NCI-H82 treated with DMSO at 0.1 percent for 48 hours (cell line): ENCODE data around the gene DPH7.
"Not testable (repeated sequence)": the region's sequence is repeated elsewhere in the genome, so short reads cannot be mapped to it uniquely, and the experiment has no call there.

Experiments
- DNase-seq: peaks from one replicate; lab custom pipeline; 2025; ENCODE audit not compliant: unreplicated experiment; lab: John Stamatoyannopoulos, UW

The DPH7 gene

GRCh38 chr9:137521405-137521985 is 57.2 kb downstream of the DPH7 start:
- no peak for DNase-seq

DNA sequence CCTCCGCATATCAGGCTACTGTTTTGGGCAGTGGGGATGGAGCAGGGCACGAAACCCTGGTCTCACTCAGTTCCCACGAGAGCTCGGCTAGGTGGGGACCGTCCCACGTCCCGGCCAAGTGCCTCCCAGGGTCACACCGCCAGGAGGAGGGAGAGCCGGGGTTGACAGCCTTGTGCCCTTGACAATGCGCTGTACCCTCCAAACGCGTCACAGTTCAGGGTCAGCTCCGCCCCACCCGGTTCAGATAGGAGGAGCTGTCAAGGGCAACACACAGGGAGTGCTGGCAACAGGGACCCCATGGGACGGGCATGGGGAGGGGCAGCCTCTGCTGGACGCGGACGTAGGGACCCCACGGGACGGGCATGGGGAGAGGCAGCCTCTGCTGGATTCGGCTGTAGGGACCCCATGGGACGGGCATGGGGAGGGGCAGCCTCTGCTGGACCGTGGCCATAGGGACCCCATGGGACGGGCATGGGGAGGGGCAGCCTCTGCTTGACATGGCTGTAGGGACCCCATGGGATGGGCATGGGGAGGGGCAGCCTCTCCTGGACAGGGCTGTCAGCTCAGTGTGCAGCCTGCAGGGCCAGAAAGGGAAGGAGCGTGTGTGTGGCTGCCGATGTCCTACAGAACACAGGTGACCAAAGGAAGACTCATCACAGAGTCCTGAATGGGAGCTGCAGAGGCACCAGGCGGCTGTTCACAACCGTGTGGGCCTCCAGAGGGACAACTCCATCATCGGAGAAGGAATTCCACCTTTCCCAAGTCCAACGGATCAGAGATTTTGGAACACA is 57.9 kb downstream of the DPH7 start:
- DNase-seq = no peak

GRCh38 chr9:137519553-137519952 is 59.2 kb downstream of the DPH7 start:
- DNase-seq = no peak

DNA sequence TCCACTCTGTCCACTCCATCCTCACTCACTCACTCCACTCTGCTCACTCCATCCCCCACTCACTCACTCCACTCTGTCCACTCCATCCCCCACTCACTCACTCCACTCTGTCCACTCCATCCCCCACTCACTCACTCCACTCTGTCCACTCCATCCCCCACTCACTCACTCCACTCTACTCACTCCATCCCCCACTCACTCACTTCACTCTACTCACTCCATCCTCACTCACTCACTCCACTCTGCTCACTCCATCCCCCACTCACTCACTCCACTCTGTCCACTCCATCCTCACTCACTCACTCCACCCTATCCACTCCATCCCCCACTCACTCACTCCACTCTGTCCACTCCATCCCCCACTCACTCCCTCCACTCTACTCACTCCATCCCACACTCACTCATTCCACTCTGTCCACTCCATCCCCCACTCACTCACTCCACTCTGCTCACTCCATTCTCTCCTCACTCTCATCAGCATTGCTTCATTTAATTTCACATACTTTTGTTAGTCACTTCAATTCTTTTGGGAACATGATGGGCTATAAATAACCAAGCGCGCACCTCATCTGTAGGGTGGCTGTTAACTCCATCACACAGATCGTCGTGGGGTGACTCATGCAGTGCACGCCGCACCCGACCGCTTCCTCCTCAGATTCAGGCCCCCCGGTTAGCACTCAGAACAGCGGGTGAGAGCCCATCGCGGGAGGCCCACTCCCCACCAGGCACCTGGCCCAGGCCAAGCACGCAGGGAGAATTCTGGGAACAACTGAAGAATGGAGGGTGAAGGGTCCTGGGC is 59.9 kb downstream of the DPH7 start:
- DNase-seq = not testable (repeated sequence)

DNA sequence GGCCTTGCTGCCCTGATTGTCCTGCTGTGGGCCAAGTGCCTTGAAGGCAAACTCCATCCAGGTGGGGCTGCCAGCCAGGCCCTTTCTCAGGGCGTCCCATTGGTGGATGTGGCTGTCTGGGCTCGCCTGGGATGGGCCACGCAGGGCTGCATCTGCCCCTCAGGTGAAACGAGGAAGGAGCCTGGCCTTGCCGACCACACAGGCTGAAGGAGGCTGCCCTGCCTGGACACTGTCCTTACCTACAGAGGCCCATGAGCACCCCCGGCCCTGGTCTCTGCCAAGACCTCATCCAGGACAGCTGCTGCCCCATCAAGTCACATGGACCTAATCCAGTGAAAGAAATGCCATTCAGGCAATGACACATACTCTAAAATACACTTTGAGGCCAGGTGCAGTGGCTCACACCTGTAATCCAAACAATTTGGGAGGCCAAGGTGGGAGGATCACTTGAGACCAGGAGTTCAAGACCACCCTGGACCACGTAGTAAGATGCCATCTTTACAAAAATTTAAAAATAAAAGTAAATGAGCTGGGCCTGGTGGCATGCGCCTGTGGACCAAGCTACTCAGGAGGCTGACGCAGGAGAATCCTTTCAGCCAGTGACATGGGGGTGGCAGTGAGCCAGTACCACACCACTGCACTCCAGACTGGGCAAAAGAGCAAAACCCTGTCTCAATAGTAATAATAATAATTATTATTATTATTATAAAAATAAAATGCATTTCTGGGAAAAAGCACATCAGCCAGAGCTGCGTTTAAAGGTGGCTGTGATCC is 62.4 kb downstream of the DPH7 start:
- no peak for DNase-seq

- no peak for DNase-seq
Measured at GRCh38 chr9:137515338-137515724, 63.4 kb downstream of the DPH7 start.

DNA sequence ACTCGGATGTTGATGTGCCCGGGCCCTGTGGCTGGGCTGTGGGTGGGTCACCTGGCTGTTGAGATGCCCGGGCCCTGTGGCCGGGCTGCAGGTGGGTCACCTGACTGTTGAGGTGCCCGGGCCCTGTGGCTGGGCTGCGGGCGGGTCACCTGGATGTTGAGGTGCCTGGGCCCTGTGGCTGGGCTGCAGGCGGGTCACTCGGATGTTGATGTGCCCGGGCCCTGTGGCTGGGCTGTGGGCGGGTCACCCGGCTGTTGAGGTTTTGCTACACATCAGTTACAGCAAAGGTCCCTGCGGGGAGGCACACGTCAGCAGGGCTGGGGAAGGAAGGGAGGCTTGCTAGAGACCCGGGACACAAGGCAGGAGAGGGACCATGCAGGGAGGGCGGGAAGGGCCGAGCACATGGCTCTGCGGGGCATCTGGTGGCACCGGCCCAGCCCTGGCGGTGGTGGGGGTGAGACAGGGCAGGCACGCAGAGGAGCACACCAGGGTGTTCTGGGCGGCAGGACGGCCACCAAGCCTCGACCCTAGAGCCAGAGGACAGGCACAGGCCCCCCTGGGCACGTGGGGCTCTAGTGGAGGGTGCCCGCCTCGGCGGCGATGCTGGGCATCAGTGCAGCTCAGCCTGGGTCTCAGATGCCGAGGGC is 63.9 kb downstream of the DPH7 start:
- DNase-seq = no peak

GRCh38 chr9:137513801-137514570 is 64.7 kb downstream of the DPH7 start:
- not testable (repeated sequence) for DNase-seq

DNA sequence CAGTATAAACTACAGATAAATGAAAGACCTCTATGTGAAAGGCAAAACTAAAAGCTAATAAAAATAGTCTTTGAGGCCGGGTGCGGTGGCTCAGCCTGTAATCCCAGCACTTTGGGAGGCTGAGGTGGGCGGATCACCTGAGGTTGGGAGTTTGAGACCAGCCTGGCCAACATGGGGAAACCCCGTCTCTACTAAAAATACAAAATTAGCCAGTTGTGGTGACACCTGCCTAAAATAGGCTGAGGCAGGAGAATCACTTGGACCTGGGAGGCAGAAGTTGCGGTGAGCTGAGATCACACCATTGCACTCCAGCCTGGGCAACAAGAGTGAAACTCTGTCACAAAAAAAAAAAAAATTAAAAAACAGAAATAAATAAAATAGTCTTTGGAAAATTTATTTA is 65.6 kb downstream of the DPH7 start:
- not testable (repeated sequence) for DNase-seq

DNA sequence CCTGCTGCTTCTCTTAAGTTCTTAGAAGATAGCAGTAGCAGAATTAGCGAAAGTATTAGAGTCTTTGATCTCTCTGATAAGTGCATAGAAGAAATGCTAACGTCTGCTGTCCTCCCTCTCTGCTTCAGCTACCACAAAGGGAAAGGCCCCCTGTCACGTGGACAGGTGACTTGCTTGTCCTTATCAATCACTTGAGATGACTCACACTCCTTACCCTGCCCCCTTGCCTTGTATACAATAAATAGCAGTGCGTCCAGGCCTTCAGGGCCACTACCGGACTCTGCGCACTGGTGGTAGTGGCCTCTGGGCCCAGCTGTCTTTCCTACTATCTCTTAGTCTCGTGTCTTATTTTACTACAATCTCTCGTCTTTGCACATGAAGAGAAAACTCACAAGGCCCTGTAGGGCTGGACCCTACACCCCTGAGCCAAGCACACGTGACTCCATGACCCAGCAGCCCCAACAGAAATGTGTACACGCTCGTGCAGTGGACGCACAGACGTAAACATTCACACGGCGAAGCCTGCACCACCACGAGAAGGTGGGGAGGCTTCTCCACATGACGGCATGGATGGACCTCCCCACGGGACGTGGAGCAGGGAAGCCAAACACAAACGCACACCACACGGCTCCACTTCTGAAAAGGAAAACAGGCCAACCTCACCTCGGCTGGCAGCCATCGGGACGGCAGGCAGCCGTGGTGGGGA is 66.8 kb downstream of the DPH7 start:
- DNase-seq = no peak

GRCh38 chr9:137511126-137511525 is 67.6 kb downstream of the DPH7 start:
- DNase-seq = not testable (repeated sequence)

DNA sequence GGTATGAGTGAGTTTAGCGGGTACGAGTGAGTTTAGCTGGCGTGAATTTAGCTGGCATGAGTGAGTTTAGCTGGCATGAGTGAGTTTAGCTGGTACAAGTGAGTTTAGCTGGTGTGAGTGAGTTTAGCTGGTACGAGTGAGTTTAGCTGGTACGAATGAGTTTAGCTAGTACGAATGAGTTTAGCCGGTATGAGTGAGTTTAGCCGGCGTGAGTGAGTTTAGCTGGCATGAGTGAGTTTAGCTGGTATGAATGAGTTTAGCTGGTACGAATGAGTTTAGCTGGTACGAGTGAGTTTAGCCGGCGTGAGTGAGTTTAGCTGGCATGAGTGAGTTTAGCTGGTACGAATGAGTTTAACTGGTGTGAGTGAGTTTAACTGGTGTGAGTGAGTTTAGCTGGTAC is 69.5 kb downstream of the DPH7 start:
- DNase-seq = no peak

GRCh38 chr9:137506702-137507171 is 72.0 kb downstream of the DPH7 start:
- DNase-seq = no peak

GRCh38 chr9:137506274-137506673 is 72.5 kb downstream of the DPH7 start:
- DNase-seq = no peak

DNA sequence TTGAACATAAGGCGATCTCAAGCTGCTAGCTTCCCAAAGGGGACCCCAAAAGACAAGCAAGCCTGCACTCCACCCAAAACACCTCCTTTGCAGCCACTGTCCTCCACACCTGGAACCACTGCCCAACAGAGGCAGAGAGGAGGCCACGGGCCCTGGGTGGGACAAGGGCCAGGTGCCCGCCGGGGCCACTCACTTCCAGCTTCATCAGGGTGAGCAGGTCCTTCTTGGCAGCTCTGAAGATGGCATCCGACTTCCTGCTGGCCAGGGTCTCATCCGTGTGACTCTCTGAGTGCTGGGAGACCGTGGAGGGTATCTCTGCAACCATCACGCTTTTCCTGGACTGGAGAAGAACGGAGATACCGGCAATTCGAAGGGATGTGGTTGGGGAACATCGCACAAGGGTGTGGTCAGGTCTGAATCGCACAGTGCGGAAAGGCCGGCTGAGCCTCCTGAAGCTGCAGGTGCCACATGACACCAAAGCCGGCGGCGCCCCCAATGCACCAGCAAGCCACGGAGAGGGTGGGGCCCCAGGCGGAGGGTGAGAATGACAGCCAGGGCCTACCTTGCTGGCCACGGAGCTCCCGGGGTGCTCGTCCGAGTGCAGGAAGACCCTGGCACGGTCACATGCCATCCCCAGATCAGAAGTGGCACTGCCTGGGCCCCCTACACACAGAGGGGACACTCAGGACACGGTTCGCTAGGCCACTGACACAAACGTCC is 73.1 kb downstream of the DPH7 start:
- no peak for DNase-seq
